HEK293T (cell line): Measurements from ENCODE around the gene MAN1A2.

Experiments used
- ARNT ChIP-seq: fragments of 450-650 bp; IDR thresholded peaks from 2 replicates; pipeline ENCODE4 v1.6.1; 2017; ENCODE audit warnings: mild to moderate bottlenecking
- BHLHE40 ChIP-seq: fragments of 450-650 bp; IDR thresholded peaks from 2 replicates; pipeline ENCODE4 v1.6.1; 2016; ENCODE audit warnings: mild to moderate bottlenecking, moderate library complexity, borderline replicate concordance
- FOXA1 ChIP-seq: fragments of 450-650 bp; IDR thresholded peaks from 2 replicates; pipeline ENCODE4 v1.6.1; 2016; ENCODE audit warnings: mild to moderate bottlenecking
- FOXM1 ChIP-seq: fragments of 450-650 bp; IDR thresholded peaks from 2 replicates; pipeline ENCODE4 v1.6.1; 2017; ENCODE audit warnings: mild to moderate bottlenecking, borderline replicate concordance
- L3MBTL2 ChIP-seq: fragments of 450-650 bp; conservative IDR thresholded peaks from 2 replicates; pipeline ENCODE4 v1.6.1; 2016; ENCODE audit warnings: mild to moderate bottlenecking
- SP1 ChIP-seq: fragments of 450-650 bp; IDR thresholded peaks from 2 replicates; pipeline ENCODE4 v1.6.1; 2017
- SUZ12 ChIP-seq: fragments of 450-650 bp; IDR thresholded peaks from 2 replicates; pipeline ENCODE4 v1.6.1; 2016; ENCODE audit warnings: mild to moderate bottlenecking
- TARDBP ChIP-seq: fragments of 450-650 bp; IDR thresholded peaks from 2 replicates; pipeline ENCODE4 v1.6.1; 2016
- TF ChIP-seq, protein P1 (sequence below): fragments of 450-650 bp; IDR thresholded peaks from 2 replicates; pipeline ENCODE4 v1.6.1; 2016

DNA sequence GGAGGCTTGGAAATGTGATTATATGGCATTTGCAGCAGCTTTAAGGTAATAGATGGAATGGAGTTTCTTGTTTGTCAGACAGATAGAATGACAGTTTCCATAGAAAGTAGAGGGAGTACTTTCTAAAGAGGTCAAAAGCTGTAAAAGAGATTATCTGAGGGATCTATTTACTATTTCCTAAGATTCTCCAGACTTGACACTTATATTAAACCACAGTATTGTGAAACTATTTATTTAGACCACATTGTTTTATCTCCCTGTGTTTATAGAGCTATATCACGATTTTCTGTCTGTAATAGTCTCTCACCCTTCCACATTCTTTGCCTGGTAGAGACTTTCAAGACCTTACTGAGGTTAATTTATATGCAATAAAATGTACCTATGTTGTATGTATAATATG lies 66.7 kb downstream of the MAN1A2 start:
- no peak for TF ChIP-seq SUZ12
- TF ChIP-seq L3MBTL2, result no peak
- TF ChIP-seq SP1, result no peak
- no peak for TF ChIP-seq ARNT
- TF ChIP-seq TARDBP, result no peak
- no peak for TF ChIP-seq BHLHE40
- no peak for TF ChIP-seq FOXA1
- no peak for TF ChIP-seq FOXM1
- TF ChIP-seq, protein P1, sequence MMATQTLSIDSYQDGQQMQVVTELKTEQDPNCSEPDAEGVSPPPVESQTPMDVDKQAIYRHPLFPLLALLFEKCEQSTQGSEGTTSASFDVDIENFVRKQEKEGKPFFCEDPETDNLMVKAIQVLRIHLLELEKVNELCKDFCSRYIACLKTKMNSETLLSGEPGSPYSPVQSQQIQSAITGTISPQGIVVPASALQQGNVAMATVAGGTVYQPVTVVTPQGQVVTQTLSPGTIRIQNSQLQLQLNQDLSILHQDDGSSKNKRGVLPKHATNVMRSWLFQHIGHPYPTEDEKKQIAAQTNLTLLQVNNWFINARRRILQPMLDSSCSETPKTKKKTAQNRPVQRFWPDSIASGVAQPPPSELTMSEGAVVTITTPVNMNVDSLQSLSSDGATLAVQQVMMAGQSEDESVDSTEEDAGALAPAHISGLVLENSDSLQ, result no peak
